Gastrocnemius medialis (tissue), 4 donors: ENCODE data around the gene TEX35. TPM values are rescaled to one million over a fixed set of nuclear protein-coding genes. Genes with fewer than 3 reads are reported as not detected.

Experiments
- ATAC-seq, 2 donors: fragments of 150-250 bp; one replicate each; pipeline ENCODE4 v1.9.1; 2016
- DNase-seq, 2 donors: peaks; one replicate each; pipeline ENCODE4 v3.0.0-alpha.2; 2019
- H3K27ac ChIP-seq, 4 donors: fragments of 200-600 bp; sonication (generic); 1 replicate in 1 of 4; 2 replicates in 3 of 4; pipeline ENCODE4 v1.5.1; 2016 to 2018; ENCODE audit warnings: mild to moderate bottlenecking in 2 of 4, moderate library complexity in 1 of 4
- H3K27me3 ChIP-seq, 3 donors: fragments of 200-600 bp; sonication (generic) in 2 of 3; 1 replicate in 1 of 3; 2 replicates in 2 of 3; pipeline versions ENCODE4 v1.5.1 to v1.6.0; 2016 to 2019; ENCODE audit warnings: mild to moderate bottlenecking in 1 of 3, moderate library complexity in 1 of 3
- H3K36me3 ChIP-seq, 2 donors: fragments of 200-600 bp; sonication (generic) in 1 of 2; one replicate each; pipeline ENCODE4 v1.5.1; 2017 to 2018
- H3K4me1 ChIP-seq, 2 donors: fragments of 200-600 bp; sonication (generic) in 1 of 2; one replicate each; pipeline ENCODE4 v1.5.1; 2016 to 2017; ENCODE audit warnings: mild to moderate bottlenecking in 2 of 2
- H3K4me3 ChIP-seq, 4 donors: fragments of 200-600 bp; sonication (generic) in 3 of 4; 1 replicate in 1 of 4; 2 replicates in 3 of 4; pipeline ENCODE4 v1.5.1; 2016 to 2019; ENCODE audit warnings: mild to moderate bottlenecking in 2 of 4
- H3K9me3 ChIP-seq, 3 donors: fragments of 200-600 bp; sonication (generic) in 2 of 3; 1 replicate in 1 of 3; 2 replicates in 2 of 3; pipeline ENCODE4 v1.5.1; 2016 to 2019
- CTCF ChIP-seq, 5 experiments: fragments of 450-650 bp in 3 of 5; fragments of 200-600 bp in 2 of 5; sonication (generic) in 2 of 5; IDR thresholded peaks in 4 of 5; conservative IDR thresholded peaks in 1 of 5; 1 replicate in 4 of 5; 2 replicates in 1 of 5; pipeline ENCODE4 v1.5.1; 2016 to 2019; ENCODE audit warnings: antibody characterized with exemption in 5 of 5, mild to moderate bottlenecking in 3 of 5, moderate library complexity in 3 of 5
- POLR2A ChIP-seq, 2 donors: fragments of 450-650 bp; IDR thresholded peaks; one replicate each; pipeline ENCODE4 v1.6.1; 2017; ENCODE audit warnings: antibody characterized with exemption in 2 of 2, mild to moderate bottlenecking in 2 of 2, moderate library complexity in 2 of 2
- in situ Hi-C, 4 donors: fragments of 200-750 bp; cut with MboI; loops; one replicate each; pipeline versions ENCODE4 v1.15.0 to v1.8.0; 2017; ENCODE audit warnings: low sequenced_read_pairs in 4 of 4
- intact Hi-C: fragments of 100-400 bp; cut with DNase I; formaldehyde crosslinking; loops from one replicate; pipeline ENCODE4 v1.15.1; 2023; ENCODE audit warnings: low total_unique reads
- total RNA-seq, 4 donors: library from RNA; depleted of rRNA; stranded (reverse); fragments of >200 nt; gene quantifications; one replicate each; pipeline versions ENCODE4 v1.1.0 to v1.2.3, GENCODE V29; 2016

The TEX35 gene
- total RNA-seq, 4 donors from 2014 or later, result not detected

DNA sequence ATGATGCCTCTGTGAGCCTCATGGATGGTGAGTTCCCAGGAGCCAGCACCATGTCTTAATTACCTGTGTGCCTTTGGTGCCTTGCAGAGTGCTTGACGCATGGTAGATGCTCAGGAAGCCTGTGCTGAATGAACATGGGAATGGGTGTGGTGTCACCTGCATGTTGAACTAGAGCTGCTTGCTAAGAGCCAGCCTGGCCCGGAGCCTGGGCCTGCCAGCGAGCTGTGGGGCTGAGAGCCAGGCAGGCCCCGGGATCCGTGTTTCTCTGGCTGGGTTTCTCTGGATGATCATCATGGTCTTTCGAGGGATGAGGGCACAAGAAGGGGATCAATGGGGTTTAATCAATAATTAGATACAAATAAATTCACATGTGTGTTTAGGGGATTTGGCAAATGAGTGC, 6.7 kb upstream of the TEX35 start:
- Histone ChIP-seq H3K9me3 (no peaks in the 10 kb centered on the region), H3K4me3 (no peak overlapping the region), H3K4me1 (peaks cover 4 to 18% of the 10 kb centered on the region in 2 donors), H3K27ac (no peak overlapping the region), H3K27me3 (no peaks in the 10 kb centered on the region), H3K36me3 (no peaks in the 10 kb centered on the region)
- no peak for TF ChIP-seq CTCF (IDR thresholded peaks at IDR 0.05 in 4 of 5, conservative IDR thresholded peaks at IDR 0.05 in 1 of 5)
- TF ChIP-seq POLR2A (IDR thresholded peaks at IDR 0.05), result no peak
- DNase-seq (no peak), ATAC-seq (no peak)
- in situ Hi-C loops (loop anchor here in 3 of 4 donors (10.0 to 25.0 kb wide), 2 partner anchors 191 to 194 kb away; no protein-coding TSS in a partner anchor), intact Hi-C loops (no loop called here)

GRCh38 chr1:178506669-178507068, 6.2 kb upstream of the TEX35 start:
- DNase-seq (no peak), ATAC-seq (no peak)
- Histone ChIP-seq H3K36me3 (no peaks in the 10 kb centered on the region), H3K27ac (no peak overlapping the region), H3K4me1 (peaks cover 4 to 18% of the 10 kb centered on the region in 2 donors), H3K9me3 (no peaks in the 10 kb centered on the region), H3K4me3 (no peak overlapping the region), H3K27me3 (no peaks in the 10 kb centered on the region)
- in situ Hi-C loops (loop anchor here in 3 of 4 donors (10.0 to 25.0 kb wide), 2 partner anchors 192 to 194 kb away; no protein-coding TSS in a partner anchor), intact Hi-C loops (no loop called here)
- no peak for TF ChIP-seq POLR2A (IDR thresholded peaks at IDR 0.05)

DNA sequence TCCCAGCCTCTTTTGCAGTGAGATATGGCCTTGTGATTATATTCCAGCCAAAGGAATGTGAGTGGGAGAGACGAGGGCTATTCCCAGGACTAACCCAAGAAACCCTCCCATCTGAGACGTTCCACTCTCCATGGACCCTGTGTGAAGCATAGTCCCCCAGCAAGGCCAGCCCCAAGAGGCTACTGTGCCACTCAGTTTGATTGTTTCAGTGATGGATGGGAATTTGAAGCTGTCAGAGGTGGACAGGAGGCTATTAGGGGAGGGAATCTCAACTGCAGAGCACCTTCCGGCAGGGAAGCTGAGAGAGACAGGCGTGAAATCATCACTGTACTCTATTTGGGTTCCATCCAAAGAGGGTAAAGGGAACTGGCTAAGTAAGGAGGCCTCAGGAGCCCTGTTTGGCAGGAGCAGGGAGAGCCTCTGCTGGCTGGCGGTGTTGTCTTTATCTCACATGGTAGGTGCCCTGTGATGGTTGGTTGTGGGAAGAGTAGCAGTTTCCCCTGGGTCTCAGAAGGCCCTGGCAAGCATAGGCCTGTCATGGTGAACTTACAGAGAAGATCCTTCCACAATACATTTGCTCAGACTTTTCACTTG, 3.4 kb upstream of the TEX35 start:
- Histone ChIP-seq H3K4me1 (peaks cover 4 to 18% of the 10 kb centered on the region in 2 donors), H3K27ac (peak overlapping the region in 1 of 4 donors; percentile 49), H3K9me3 (no peaks in the 10 kb centered on the region), H3K36me3 (no peaks in the 10 kb centered on the region), H3K4me3 (no peak overlapping the region), H3K27me3 (no peaks in the 10 kb centered on the region)
- intact Hi-C loops (no loop called here), in situ Hi-C loops (loop anchor here in 3 of 4 donors (10.0 to 25.0 kb wide), 2 partner anchors 195 to 197 kb away; no protein-coding TSS in a partner anchor)
- TF ChIP-seq CTCF (IDR thresholded peaks at IDR 0.05 in 4 of 5, conservative IDR thresholded peaks at IDR 0.05 in 1 of 5) (no peak), POLR2A (IDR thresholded peaks at IDR 0.05) (no peak)
- DNase-seq (peak in 1 of 2 donors; percentile 15), ATAC-seq (peak; percentile 65 to 83)

- peaks cover 4 to 18% of the 10 kb centered on the region in 2 donors for H3K4me1 ChIP-seq
- no peaks in the 10 kb centered on the region for H3K27me3 ChIP-seq
- peak overlapping the region in 1 of 4 donors; percentile 49 for H3K27ac ChIP-seq
- in situ Hi-C loops, result loop anchor here in 2 of 4 donors (25.0 kb wide), 1 partner anchor 198 kb away; no protein-coding TSS in a partner anchor
- intact Hi-C loops, result no loop called here
- TF ChIP-seq POLR2A (IDR thresholded peaks at IDR 0.05), result no peak
- no peak for TF ChIP-seq CTCF (IDR thresholded peaks at IDR 0.05 in 4 of 5, conservative IDR thresholded peaks at IDR 0.05 in 1 of 5)
- H3K4me3 ChIP-seq, result no peak overlapping the region
- ATAC-seq (peak in 1 of 2 donors; percentile 75), DNase-seq (peak in 1 of 2 donors; percentile 15)
- no peaks in the 10 kb centered on the region for H3K36me3 ChIP-seq
- H3K9me3 ChIP-seq, result no peaks in the 10 kb centered on the region
Measured at GRCh38 chr1:178510155-178510554, 2.8 kb upstream of the TEX35 start.

DNA sequence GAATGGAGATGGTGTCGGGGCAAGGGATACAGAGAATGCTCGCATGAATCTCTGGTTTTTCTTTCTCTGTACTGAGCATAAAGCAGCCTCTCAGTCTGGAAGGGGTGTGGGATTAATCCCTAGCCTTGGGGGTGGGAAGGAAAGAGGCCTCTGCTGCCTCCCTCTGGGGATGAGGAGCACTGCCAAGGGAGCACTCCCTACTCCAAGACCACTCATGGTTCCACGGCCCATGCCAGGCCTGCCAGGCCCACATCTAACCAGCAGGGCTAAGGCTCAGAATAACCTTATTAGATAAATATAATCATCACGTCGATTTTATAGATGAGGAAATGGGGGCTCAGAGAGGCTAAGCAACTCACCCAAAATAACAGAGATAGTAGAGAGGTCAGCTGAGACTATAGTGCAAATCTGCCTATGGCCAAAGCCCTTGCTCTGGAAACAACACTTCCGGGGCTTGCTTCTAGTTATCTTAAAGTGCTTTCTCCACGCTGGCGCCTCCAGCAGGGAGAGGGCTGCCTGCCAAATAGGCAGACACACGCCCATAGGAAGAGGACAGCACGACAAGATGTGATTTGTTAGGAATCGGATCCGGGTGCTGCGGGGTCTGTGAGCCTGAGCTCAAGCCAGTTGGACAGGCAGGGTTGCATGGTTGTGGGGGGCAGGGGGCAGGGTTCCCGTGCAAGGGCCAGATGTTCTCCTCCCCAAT, 522 bp downstream of the TEX35 start:
- Histone ChIP-seq H3K36me3 (no peaks in the 10 kb centered on the region), H3K27ac (no peak overlapping the region), H3K4me1 (peaks cover 4 to 18% of the 10 kb centered on the region in 2 donors), H3K27me3 (no peaks in the 10 kb centered on the region), H3K4me3 (no peak overlapping the region), H3K9me3 (no peaks in the 10 kb centered on the region)
- ATAC-seq (no peak), DNase-seq (no peak)
- in situ Hi-C loops (loop anchor here in 2 of 4 donors (25.0 kb wide), 1 partner anchor 201 kb away; no protein-coding TSS in a partner anchor), intact Hi-C loops (no loop called here)
- no peak for TF ChIP-seq CTCF (IDR thresholded peaks at IDR 0.05 in 4 of 5, conservative IDR thresholded peaks at IDR 0.05 in 1 of 5)
- no peak for TF ChIP-seq POLR2A (IDR thresholded peaks at IDR 0.05)
